ENCODE measurements around the gene IL19.

The IL19 gene

GRCh38 chr1:206796116-206796515 is 25.5 kb downstream of the IL19 start:
- Histone ChIP-seq H3K4me1 (ENCODE audit: control insufficient read depth, insufficient read depth, low read length) (peaks cover 9% of the 10 kb centered on the region), H3K4me2 (ENCODE audit: low read length) (no peak overlapping the region), H3K4me3 (ENCODE audit: low read length) (no peak overlapping the region), H3K9me3 (replicated peaks; ENCODE audit: low read length) (no peaks in the 10 kb centered on the region), H3K36me3 (ENCODE audit: insufficient read depth, low read length) (no peaks in the 10 kb centered on the region), H3K27me3 (ENCODE audit: control insufficient read depth, insufficient read depth, low read length) (peaks cover under 1% of the 10 kb centered on the region), H3K9ac (ENCODE audit: low read depth, low read length) (no peak overlapping the region)

GRCh38 chr1:206796981-206797402 is 26.4 kb downstream of the IL19 start:
- H3K4me1 ChIP-seq (ENCODE audit: control insufficient read depth, insufficient read depth, low read length), result peaks cover 6% of the 10 kb centered on the region
- H3K4me2 ChIP-seq (ENCODE audit: low read length), result no peak overlapping the region

GRCh38 chr1:206797534-206798383 is 27.2 kb downstream of the IL19 start:
- Histone ChIP-seq H3K4me3 (ENCODE audit: low read length) (no peak overlapping the region), H3K9me3 (replicated peaks; ENCODE audit: low read length) (no peaks in the 10 kb centered on the region), H3K9ac (ENCODE audit: low read depth, low read length) (no peak overlapping the region), H3K27me3 (ENCODE audit: control insufficient read depth, insufficient read depth, low read length) (peaks cover 5% of the 10 kb centered on the region), H3K4me2 (ENCODE audit: low read length) (no peak overlapping the region), H3K4me1 (ENCODE audit: control insufficient read depth, insufficient read depth, low read length) (no peaks in the 10 kb centered on the region), H3K36me3 (ENCODE audit: insufficient read depth, low read length) (no peaks in the 10 kb centered on the region)

More at GRCh38 chr1:206796981-206797402, 26.4 kb downstream of the IL19 start:
- H3K4me3 ChIP-seq (ENCODE audit: low read length), result no peak overlapping the region
- H3K9ac ChIP-seq (ENCODE audit: low read depth, low read length), result no peak overlapping the region
- H3K36me3 ChIP-seq (ENCODE audit: insufficient read depth, low read length), result no peaks in the 10 kb centered on the region
- no peaks in the 10 kb centered on the region for H3K9me3 ChIP-seq (replicated peaks; ENCODE audit: low read length)
- H3K27me3 ChIP-seq (ENCODE audit: control insufficient read depth, insufficient read depth, low read length), result peaks cover 5% of the 10 kb centered on the region

GRCh38 chr1:206798384-206798996 is 27.9 kb downstream of the IL19 start:
- Histone ChIP-seq H3K4me3 (ENCODE audit: low read length) (no peak overlapping the region), H3K36me3 (ENCODE audit: insufficient read depth, low read length) (no peaks in the 10 kb centered on the region), H3K4me2 (ENCODE audit: low read length) (no peak overlapping the region), H3K9me3 (replicated peaks; ENCODE audit: low read length) (no peaks in the 10 kb centered on the region), H3K9ac (ENCODE audit: low read depth, low read length) (no peak overlapping the region), H3K4me1 (ENCODE audit: control insufficient read depth, insufficient read depth, low read length) (no peaks in the 10 kb centered on the region), H3K27me3 (ENCODE audit: control insufficient read depth, insufficient read depth, low read length) (peaks cover 5% of the 10 kb centered on the region)

- no peaks in the 10 kb centered on the region for H3K4me1 ChIP-seq (ENCODE audit: control insufficient read depth, insufficient read depth, low read length)
- H3K9ac ChIP-seq (ENCODE audit: low read depth, low read length), result no peak overlapping the region
- H3K4me2 ChIP-seq (ENCODE audit: low read length), result no peak overlapping the region
- H3K36me3 ChIP-seq (ENCODE audit: insufficient read depth, low read length), result no peaks in the 10 kb centered on the region
- H3K4me3 ChIP-seq (ENCODE audit: low read length), result no peak overlapping the region
- no peaks in the 10 kb centered on the region for H3K9me3 ChIP-seq (replicated peaks; ENCODE audit: low read length)
- H3K27me3 ChIP-seq (ENCODE audit: control insufficient read depth, insufficient read depth, low read length), result peaks cover 12% of the 10 kb centered on the region
Measured at GRCh38 chr1:206799311-206799710, 28.7 kb downstream of the IL19 start.

- Histone ChIP-seq H3K9me3 (replicated peaks; ENCODE audit: low read length) (no peaks in the 10 kb centered on the region), H3K4me2 (ENCODE audit: low read length) (no peak overlapping the region), H3K36me3 (ENCODE audit: insufficient read depth, low read length) (no peaks in the 10 kb centered on the region), H3K4me3 (ENCODE audit: low read length) (no peak overlapping the region), H3K27me3 (ENCODE audit: control insufficient read depth, insufficient read depth, low read length) (peaks cover 17% of the 10 kb centered on the region), H3K4me1 (ENCODE audit: control insufficient read depth, insufficient read depth, low read length) (no peaks in the 10 kb centered on the region), H3K9ac (ENCODE audit: low read depth, low read length) (no peak overlapping the region)
Measured at GRCh38 chr1:206800411-206800810, 29.8 kb downstream of the IL19 start.

- H3K4me2 ChIP-seq (ENCODE audit: low read length), result no peak overlapping the region
- no peaks in the 10 kb centered on the region for H3K4me1 ChIP-seq (ENCODE audit: control insufficient read depth, insufficient read depth, low read length)
- H3K9ac ChIP-seq (ENCODE audit: low read depth, low read length), result no peak overlapping the region
- peaks cover 17% of the 10 kb centered on the region for H3K27me3 ChIP-seq (ENCODE audit: control insufficient read depth, insufficient read depth, low read length)
- no peak overlapping the region for H3K4me3 ChIP-seq (ENCODE audit: low read length)
- H3K36me3 ChIP-seq (ENCODE audit: insufficient read depth, low read length), result no peaks in the 10 kb centered on the region
- H3K9me3 ChIP-seq (replicated peaks; ENCODE audit: low read length), result no peaks in the 10 kb centered on the region
Measured at GRCh38 chr1:206800891-206801290, 30.3 kb downstream of the IL19 start.

- Histone ChIP-seq H3K4me1 (ENCODE audit: control insufficient read depth, insufficient read depth, low read length) (no peaks in the 10 kb centered on the region), H3K9me3 (replicated peaks; ENCODE audit: low read length) (no peaks in the 10 kb centered on the region)
Measured at GRCh38 chr1:206801467-206801866, 30.9 kb downstream of the IL19 start.

GRCh38 chr1:206802401-206802800 is 31.8 kb downstream of the IL19 start:
- H3K4me3 ChIP-seq (ENCODE audit: low read length), result no peak overlapping the region
- no peaks in the 10 kb centered on the region for H3K9me3 ChIP-seq (replicated peaks; ENCODE audit: low read length)
- H3K4me2 ChIP-seq (ENCODE audit: low read length), result no peak overlapping the region
- H3K36me3 ChIP-seq (ENCODE audit: insufficient read depth, low read length), result no peaks in the 10 kb centered on the region
- H3K27me3 ChIP-seq (ENCODE audit: control insufficient read depth, insufficient read depth, low read length), result peaks cover 20% of the 10 kb centered on the region
- no peak overlapping the region for H3K9ac ChIP-seq (ENCODE audit: low read depth, low read length)
- no peaks in the 10 kb centered on the region for H3K4me1 ChIP-seq (ENCODE audit: control insufficient read depth, insufficient read depth, low read length)

More at GRCh38 chr1:206801467-206801866, 30.9 kb downstream of the IL19 start:
- H3K36me3 ChIP-seq (ENCODE audit: insufficient read depth, low read length), result no peaks in the 10 kb centered on the region
- no peak overlapping the region for H3K4me3 ChIP-seq (ENCODE audit: low read length)
- H3K9ac ChIP-seq (ENCODE audit: low read depth, low read length), result no peak overlapping the region
- H3K27me3 ChIP-seq (ENCODE audit: control insufficient read depth, insufficient read depth, low read length), result peaks cover 17% of the 10 kb centered on the region
- no peak overlapping the region for H3K4me2 ChIP-seq (ENCODE audit: low read length)

GRCh38 chr1:206803221-206803730 is 32.7 kb downstream of the IL19 start:
- Histone ChIP-seq H3K4me1 (ENCODE audit: control insufficient read depth, insufficient read depth, low read length) (no peaks in the 10 kb centered on the region), H3K4me2 (ENCODE audit: low read length) (no peak overlapping the region), H3K9ac (ENCODE audit: low read depth, low read length) (no peak overlapping the region), H3K4me3 (ENCODE audit: low read length) (no peak overlapping the region), H3K27me3 (ENCODE audit: control insufficient read depth, insufficient read depth, low read length) (peaks cover 22% of the 10 kb centered on the region), H3K9me3 (replicated peaks; ENCODE audit: low read length) (no peaks in the 10 kb centered on the region), H3K36me3 (ENCODE audit: insufficient read depth, low read length) (no peaks in the 10 kb centered on the region)

- Histone ChIP-seq H3K4me3 (ENCODE audit: low read length) (no peak overlapping the region), H3K9me3 (replicated peaks; ENCODE audit: low read length) (no peaks in the 10 kb centered on the region), H3K4me1 (ENCODE audit: control insufficient read depth, insufficient read depth, low read length) (no peaks in the 10 kb centered on the region)
Measured at GRCh38 chr1:206804156-206804737, 33.7 kb downstream of the IL19 start.

More at GRCh38 chr1:206804156-206804737, 33.7 kb downstream of the IL19 start:
- Histone ChIP-seq H3K4me2 (ENCODE audit: low read length) (no peak overlapping the region), H3K36me3 (ENCODE audit: insufficient read depth, low read length) (no peaks in the 10 kb centered on the region), H3K9ac (ENCODE audit: low read depth, low read length) (no peak overlapping the region), H3K27me3 (ENCODE audit: control insufficient read depth, insufficient read depth, low read length) (peaks cover 27% of the 10 kb centered on the region)

All from skeletal muscle satellite cell (primary cell).